HG02763 (cell line): Measurements from ENCODE around the gene WFDC5.
"Not testable (repeated sequence)": the region's sequence is repeated elsewhere in the genome, so short reads cannot be mapped to it uniquely, and the experiment has no call there.

Source experiments
- ATAC-seq: cut with Tn5 transposase; IDR thresholded peaks from one replicate; pipeline ENCODE4 v1.9.1; 2021; ENCODE audit warnings: mild to moderate bottlenecking, moderate library complexity; ENCODE audit not compliant: unreplicated experiment

The WFDC5 gene

GRCh38 chr20:45090481-45090880 lies 24.5 kb downstream of the WFDC5 start:
- ATAC-seq: no peak

GRCh38 chr20:45088247-45088646 lies 26.7 kb downstream of the WFDC5 start:
- no peak for ATAC-seq

DNA sequence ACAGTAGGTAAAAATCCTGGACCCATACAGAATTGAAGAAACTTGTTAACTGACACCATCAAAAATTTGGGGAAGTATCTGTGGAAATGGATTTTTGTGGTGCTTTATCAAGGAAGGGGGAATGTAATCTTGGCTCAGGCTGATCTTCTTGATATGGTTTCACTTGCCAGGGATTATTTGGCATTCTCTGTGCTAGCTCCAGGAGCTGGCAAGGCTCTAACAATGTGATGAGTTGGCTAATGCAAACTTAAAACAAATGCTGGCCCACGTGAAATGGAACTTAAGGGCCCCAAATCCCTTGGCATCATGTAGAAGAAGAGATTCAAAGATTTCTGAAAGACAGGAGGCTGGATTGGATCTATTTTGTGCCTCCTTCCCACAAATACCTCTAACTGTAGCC lies 27.2 kb downstream of the WFDC5 start:
- ATAC-seq: no peak

DNA sequence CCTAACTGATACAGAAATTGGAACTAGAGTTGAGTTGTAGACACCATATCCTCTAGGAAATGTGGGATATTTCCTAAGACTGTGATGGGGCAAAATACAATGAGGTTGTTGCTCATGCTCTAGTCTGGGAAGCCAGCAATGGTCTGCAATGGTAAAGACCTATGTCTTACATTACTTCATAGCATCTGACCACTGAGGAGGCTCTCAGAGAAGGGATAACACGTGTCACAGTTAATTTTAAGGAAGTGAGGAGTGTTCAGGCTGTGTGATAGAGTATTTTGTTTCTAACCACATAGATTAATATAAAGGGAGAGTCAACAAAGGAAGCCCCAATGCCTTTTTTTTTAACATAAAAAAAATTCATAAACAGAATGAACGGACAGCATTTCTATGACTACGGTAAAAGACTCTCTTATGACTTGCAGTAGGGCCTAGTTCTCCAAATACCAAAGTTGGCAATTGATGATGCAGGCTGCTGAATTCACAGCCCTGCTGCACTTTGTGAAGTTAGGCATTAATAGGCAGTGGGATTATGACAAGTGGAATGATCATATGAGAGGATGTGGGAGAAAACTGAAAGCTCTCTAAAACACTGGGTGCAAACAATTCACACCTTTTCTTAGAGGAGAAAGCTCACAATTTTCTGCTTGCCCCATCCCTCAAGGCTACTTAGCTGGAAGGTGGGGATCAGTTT lies 27.7 kb downstream of the WFDC5 start:
- no peak for ATAC-seq

GRCh38 chr20:45085867-45086266 lies 29.1 kb downstream of the WFDC5 start:
- ATAC-seq: no peak

GRCh38 chr20:45085289-45085688 lies 29.7 kb downstream of the WFDC5 start:
- ATAC-seq: no peak

- no peak for ATAC-seq
These were observed 31.8 kb downstream of the WFDC5 start for GRCh38 chr20:45083127-45083526.

DNA sequence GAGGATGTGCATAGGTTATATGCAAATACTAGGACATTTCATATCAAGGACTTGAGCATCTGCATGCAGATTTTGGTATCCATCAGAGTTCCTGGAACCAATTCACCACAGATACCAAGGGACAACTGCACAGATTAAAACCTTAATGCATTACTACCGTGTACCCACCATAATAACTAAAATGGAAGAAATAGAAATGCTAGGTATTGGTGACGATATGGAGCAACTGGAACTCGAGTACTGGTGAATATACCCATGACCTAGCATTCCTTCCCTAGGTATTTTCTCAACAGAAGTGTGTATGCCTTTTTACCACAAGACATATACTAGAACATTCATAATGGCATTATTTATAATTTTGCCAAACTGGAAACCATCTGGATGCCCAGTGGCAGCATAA lies 32.5 kb downstream of the WFDC5 start:
- no peak for ATAC-seq

- ATAC-seq: no peak
These were observed 33.9 kb downstream of the WFDC5 start for GRCh38 chr20:45080867-45081624.

GRCh38 chr20:45077559-45077958 lies 37.4 kb downstream of the WFDC5 start:
- ATAC-seq: no peak

- ATAC-seq: no peak
These were observed 41.8 kb downstream of the WFDC5 start for GRCh38 chr20:45073221-45073620.

DNA sequence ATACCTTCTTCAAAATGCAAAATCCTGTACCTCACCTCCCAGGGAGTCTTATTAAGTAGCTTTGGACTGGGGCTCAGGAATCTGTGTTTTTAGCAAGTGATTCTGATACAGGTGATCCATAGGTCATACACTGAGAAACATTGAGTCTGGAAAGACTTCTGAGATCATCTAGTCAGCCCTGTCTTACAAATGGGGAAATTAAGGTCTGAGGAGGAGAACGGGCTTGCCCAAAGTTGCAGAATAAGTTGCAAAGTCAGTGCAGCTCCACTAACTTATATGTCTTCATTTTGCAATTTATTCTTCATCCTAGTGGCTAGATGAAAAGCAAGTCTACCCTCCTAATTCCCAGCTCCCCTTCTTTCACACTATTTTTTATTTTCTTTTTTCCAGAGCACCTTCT lies 42.9 kb downstream of the WFDC5 start:
- ATAC-seq: no peak

DNA sequence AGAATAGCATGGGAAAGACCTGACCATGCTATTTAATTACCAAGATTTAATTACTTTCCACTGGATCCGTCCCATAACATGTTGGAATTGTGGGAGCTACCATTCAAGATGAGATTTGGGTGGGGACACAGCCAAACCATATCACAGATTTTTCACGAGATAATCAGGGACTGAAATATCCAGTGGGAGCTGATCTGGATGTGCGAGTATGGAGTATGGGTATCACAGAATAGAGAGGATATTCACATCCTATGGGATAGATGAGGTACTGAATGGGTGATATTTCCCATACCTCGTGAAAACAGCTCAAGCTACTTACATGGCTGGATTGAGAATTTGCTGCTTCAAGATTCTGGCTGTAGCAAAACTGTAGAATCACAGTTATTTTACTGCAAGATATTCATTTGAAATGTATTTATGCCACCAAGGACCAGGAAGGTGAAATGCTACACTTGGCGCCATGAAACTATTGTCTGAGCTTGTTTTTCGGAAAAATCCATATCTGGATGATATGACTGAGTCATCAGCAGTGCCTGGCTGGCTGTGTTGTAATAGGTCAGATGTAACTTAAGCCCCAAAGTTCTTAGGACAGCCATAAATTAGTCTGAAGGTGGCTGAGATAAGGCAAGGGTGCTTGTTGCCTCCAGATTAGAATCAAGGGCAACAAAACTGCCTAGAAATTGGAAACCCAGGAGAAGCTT lies 43.9 kb downstream of the WFDC5 start:
- ATAC-seq: no peak

- ATAC-seq: no peak
These were observed 45.7 kb downstream of the WFDC5 start for GRCh38 chr20:45069261-45069660.

DNA sequence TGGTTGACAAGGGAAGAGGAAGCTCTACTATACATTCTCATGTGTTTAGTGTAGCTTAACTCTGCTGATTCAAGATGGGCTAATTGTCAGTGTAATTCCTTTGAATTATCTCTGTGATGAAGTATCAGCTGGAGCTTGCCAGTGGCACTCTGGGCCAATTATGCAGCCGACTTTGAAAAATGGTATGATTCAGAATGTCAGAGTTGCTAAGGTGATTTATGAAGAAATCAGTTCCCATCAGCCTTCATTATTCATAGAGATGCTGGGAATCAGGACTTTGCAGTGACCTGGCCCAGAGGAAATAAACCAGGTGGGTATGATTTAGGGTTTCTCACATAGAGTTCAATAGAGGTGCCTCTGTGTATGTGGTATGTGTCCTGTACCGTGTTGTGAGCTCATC lies 47.4 kb downstream of the WFDC5 start:
- no peak for ATAC-seq

DNA sequence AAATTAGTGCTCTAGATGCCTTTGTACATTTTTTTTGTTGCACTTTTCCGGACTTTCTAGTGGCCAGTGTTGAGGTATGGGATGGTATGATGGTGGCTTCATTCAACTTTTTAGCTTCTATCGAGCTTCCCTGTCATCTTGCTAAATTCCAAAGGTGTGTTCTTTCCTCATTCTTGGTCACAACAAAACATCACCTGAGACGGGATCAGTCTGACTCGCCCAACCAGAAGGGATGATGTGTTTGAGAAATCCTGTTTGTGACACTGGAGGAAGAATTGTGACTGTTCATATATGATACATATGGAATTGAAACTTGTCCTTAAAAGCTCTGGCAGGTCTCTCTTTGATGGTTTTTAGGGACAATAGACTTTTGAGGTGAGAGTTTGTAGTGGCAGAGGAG lies 47.9 kb downstream of the WFDC5 start:
- no peak for ATAC-seq

DNA sequence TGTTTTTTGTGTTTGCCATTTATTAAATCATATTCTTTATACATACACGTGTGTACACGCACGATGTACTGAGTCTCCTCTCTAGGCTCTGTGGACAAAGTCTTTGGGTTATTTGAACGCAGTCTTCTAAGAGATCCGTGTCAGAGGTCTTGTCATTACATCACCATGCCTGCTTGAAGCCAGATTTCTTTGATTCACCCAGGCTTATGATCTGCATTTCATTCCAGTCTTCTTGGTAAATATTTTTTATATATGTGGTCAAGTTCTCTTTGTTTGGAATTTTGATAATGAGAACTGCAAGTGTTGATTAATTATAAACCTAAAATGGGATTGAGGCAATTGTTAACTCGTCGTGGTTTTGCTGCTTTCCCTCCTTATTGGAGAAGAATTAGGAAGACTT lies 48.6 kb downstream of the WFDC5 start:
- no peak for ATAC-seq

DNA sequence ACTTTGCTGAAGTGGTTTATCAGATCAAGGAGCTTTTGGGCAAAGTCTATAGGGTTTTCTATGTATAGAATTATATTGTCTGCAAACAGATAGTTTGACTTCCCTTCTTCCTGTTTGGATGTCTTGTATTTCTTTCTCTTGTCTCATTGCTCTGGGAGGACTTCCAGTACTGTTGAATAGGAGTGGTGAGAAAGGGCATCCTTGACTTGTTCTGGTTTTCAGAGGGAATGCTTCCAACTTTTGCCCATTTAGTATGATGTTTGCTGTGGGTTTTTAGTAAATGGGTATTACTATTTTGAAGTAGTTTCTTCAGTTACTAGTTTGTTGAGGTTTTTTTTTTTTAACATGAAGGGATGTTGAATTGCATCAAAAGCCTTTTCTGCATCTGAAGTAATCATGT lies 50.2 kb downstream of the WFDC5 start:
- ATAC-seq: no peak

DNA sequence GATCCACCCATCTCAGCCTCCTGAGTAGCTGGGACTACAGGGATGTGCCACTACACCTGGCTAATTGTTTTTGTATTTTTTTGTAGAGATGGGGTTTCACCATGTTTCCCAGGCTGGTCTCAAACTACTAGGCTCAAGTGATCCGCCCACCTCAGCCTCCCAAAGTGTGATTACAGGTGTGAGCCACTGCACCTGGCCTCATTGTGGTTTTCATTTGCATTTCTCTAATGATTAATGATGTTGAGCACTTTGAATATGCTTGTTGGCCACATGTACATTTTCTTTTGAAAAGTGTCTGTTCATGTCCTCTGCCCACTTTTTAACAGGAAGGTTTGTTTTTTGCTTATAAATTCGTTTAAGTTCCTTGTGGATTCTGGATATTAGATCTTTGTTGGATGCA lies 51.9 kb downstream of the WFDC5 start:
- ATAC-seq: not testable (repeated sequence)

GRCh38 chr20:45061244-45061643 lies 53.7 kb downstream of the WFDC5 start:
- ATAC-seq: no peak

DNA sequence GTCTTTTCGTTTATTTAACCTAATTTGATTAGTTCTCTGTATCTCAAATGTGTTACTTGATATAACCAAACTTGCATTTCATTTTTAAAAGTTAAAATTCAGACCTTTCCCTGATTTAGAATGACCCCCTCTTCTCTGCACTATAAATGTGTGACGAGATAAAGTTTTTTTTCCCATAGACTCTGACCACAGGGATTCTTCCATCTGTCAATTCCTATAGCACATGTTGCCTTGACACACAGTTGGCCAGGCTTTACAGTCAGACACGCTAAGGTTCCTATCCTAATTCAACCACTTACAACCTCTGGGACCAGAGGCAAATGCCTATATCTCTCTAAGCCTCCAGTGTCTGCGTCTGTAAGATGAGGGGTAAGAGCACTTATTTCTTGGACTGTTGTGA lies 54.7 kb downstream of the WFDC5 start:
- ATAC-seq: no peak
